Stimulated activated CD4-positive, alpha-beta T cell treated with anti-CD3 and anti-CD28 coated beads, Interleukin-4, amount 100 ng/mL, for 4 hours (primary cell): ENCODE data around the gene CYP11A1.

Source experiments
- DNase-seq, 2 experiments: peaks; one replicate each; pipeline ENCODE4 v3.0.0-alpha.2; 2020

The CYP11A1 gene

DNA sequence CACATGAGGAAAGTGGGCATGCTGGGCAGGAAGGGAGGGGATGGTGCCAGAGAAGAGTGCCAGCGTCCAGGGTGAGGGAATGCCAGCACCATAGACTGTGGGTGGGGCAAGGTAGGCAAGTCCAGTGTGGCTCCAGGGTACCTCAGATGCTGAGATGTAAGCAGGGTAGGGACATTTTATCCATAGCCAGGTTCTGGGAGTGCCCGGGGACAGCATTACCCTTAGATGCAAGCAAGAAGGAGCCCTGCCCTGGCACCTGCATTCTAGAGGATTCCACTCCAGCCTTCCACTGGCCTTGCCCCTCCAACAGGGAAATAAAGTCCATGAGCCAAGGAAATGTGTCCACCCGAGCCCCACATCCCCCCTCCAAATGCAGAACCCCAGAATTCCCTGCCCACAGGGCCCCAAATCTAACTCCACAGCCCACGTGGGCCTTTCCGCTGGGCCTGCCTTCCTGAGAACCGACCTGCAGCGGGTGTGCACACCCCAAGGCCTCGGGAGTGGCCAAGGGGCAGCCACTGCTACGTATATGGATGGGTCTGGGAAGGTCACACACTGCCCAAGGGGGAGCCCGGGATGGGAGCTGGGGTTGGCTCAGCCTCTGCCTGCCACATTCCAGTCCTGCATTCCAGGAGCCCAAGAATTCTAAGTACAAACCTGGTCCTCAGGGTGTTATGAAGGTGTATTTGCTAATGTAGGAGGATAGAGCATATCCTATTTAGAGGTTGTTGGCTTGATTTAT lies 20.3 kb upstream of the CYP11A1 start:
- no peak for DNase-seq

DNA sequence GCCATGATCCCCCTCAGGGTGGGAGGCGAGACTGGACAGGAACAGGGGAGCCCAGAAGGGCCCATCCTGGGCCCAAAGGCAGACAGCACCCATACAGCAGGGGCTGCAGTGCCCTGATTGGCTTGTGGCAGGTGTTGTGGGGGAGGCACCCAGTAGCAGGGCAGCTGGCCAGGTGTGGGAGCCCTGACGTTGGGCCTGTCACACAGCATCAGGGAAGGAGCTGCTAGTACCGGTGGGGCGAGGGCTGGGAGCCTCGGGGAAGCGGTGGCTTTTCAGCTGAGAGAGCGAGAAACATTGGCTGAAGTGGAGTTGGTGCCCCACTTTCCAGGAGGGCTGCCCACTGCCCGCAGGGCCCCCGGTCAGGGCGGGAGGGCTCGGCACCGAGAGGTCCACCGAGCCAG lies 19.7 kb upstream of the CYP11A1 start:
- DNase-seq = no peak

DNA sequence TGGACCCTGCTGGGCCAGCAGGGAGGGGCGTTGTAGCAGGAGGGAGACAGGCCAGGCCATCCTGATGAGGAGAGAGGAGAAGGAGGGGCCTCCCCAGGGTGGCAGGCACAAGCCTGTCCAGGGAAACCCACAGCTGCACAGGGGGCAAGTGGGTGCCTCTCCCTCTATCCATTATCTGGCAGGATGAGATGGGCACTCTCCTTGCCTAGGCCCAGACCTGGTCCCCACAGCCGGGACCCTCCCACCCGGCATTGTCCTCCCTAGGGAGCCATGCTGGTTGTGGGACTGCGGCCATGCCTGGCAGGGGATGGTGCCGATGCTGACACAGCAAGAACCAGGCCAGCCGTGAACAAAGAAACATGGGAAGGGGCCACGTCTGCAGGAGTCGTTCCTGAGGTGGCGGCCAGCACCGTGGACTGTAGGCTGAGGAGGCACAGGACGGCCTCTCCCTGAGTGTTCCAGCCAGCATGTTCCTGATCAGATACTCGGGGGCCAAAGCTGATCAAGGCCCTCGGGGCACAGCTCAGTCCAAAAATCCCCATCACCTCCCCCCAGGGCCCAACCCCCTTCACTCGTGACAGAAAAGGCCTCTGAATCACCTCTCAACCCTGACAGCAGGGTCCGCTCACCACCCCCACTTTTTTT lies 19.2 kb upstream of the CYP11A1 start:
- DNase-seq = no peak

DNA sequence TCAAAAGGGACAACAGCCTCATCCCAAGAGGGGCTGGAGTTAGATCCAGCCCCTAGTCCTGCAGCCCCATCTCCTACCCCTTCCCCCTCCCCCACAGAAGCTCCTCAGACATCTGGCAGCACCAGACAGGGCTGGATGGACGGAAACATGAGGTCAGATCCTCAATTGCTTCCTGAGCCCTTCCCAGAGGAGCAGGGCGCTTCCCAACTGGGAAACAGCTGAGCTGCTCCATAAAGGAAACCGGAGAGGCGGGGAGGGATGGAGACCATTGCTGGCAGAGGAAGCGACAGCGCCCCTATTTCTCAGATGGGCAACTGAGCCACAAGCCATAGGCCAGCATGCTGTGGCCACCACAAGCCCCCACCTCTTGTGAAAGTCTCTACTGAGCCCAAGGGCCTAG lies 18.3 kb upstream of the CYP11A1 start:
- no peak for DNase-seq

DNA sequence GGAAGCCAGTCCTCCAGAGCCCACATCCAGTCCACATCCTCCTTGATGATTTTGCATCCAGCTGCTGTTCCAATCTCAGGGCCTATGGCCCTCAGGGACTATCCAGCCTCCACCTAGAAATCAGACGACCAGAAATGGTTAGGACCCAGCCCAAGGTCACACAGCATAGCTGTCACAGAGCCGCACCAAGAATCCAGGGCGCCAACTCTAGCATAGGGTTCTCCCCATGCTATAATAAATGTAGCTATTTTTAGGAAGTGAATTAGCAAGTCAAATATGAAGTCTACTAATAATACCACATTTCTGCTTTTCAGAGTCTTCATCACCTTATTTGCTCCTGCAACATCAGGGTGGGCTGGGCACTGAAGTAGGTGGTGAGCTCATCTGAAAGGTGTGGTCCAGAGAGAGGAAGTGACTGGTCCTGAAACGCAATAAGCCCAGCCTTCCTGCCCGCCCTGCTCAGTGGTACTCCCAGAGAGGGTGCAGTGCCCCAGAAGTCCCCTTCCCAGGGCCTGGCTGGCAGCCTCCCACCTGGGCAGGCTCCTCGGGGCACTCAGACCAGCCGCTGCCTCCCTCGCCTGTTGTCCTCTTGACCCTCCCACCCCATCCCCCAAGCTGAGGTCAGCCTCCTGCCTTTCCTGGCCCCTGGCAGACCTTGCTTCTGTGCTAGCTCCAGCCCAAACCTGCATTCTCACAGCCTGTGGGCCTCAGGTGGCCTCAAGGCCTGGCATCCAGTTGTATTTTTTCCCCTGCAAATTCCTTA lies 17.6 kb upstream of the CYP11A1 start:
- DNase-seq = peak; percentile 55 to 62

DNA sequence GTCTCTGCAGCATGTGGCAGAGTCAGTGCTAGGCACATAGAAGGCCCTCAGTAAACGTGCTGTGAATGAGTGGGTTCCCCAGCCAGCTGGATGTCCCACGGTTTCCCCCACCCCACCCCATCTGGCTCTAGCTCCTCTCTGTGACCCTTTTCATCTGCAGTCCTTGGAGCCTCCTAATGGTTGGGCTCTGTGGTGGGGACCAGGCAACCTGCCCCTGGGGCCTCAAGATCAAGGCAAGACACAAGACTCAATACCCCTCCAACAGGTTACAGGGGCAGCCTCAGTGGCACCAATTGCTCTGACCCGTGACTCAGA lies 17.1 kb upstream of the CYP11A1 start:
- no peak for DNase-seq

DNA sequence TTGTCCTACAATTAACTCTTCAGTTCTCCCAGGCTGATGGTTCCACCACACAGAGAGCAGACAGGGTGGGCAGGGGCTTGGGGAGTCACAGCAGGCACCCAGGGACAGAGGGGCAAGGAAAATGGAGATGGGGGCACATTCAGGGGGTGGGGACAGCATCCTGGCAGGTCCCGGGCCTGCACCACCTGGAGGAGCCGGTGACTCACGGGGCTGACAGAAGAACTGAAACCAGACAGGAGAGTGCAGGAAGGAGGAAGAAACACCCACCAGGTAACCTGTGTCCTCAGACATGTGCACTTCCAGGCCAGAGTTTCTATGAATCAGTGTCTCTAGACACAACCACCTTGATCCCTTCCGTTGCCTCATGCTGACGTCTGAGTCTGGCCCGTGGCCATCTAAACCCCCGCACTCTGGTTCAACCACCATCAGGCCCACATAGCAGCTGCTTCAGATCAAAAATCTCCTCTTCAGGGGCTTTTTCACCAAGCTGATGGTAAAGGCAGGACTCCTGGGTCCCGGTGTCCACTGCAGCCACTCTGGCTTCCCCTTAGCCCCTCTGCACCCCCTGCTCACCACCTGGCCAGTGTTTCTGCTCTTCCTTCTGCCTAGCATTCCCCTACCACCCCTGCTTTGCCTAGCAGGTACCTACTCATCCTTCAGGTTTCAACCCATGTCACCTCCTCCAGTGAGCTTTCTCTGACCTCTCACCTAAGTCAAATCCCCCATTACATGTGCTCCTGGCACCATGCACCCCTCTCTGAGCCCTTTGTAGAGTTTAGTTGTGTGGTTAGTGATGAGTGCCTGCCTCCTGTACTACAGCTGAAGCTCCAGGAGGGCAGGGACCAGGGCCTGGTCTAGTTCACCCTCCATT lies 16.5 kb upstream of the CYP11A1 start:
- DNase-seq = peak; percentile 65 to 88

DNA sequence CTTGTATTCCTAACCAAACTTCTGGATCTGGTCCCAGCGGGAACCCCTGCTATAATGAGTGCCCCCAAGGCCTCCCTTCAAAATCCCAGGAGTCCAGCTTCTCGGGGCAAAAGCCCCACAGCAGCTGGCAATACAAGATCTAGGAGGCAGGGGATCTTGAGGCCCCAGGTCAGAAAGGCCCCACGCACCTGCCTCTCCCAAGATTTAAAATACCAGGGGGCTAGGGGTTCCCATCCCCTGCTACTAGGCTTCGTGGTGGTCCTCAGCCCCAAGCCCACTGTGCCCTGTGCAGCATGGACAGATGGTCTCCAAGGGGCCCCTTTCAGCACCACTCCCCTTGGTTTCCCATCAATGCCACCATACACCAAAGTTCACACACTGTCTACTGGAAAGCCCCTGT lies 15.8 kb upstream of the CYP11A1 start:
- no peak for DNase-seq

DNA sequence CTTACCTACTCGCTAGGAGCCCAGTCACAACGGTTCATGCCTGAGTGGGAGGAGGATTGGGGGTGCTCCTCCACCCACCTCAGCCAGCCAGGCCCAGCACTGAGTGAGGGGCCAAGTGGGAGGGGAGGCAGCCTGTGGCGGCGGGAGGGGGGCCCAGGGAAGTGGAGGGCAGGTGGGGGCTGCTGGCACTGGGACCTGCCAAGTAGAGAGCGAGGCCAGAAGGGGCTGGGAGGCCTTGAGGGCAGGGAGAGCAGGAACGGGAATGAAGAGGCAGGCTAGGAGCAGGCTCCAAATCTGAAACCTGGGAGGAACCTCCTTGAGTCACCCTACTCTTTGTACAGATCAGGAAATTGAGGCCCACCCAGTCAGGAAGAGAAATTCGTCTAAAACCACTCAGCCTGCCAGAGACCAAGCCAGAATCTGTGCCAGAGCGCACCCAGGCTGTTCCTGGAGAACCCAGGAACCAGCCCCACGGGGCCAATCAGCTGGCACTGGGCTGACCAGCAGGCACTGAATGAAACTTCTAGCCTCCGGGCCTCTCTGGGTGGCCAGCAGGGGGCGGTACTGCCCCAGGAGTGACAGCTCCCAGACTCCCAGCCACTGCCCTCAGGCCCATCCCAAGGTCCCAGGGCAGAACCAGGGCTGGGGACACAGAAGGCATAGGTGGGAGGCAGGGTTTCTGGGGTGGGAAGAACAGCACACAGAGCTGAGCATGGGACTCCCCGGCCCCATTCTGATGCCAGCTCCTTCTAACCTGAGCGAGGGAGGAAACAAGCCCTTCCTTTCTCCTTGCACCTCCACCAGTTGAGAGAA lies 14.8 kb upstream of the CYP11A1 start:
- DNase-seq = peak; percentile 61 to 77

DNA sequence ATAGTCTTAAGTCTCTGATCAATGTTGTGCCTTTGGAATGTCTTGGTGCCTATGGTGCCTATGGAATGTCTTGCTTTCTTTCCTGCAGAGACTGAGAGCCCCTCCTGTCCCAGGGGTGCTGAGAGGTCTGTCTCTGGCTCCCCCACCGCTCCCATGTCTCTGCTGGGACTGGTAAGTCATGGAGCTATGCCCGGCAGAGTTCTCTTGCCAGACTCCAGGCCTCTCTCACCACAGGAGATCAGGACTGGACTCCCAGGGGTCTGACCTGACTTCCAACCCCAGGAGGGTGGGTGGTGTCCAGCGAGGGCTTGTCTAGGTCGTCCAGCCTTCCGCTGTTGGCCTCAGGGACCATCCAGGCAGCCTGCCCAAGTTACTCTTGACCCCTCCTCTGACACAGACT lies 14.0 kb upstream of the CYP11A1 start:
- DNase-seq = no peak

DNA sequence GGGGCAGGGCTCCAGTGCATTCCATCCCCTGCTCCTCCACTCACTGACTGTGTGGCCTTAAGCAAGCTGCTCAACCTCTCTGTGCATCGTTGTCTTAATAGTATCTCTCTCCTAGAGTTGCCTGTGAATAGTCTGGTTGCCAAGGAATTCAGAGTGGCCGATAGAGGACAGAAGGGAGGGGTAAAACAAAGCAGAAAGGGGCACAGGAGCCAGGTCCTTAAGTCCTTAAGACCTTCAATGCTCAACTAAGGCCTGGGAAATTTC lies 13.7 kb upstream of the CYP11A1 start:
- no peak for DNase-seq

DNA sequence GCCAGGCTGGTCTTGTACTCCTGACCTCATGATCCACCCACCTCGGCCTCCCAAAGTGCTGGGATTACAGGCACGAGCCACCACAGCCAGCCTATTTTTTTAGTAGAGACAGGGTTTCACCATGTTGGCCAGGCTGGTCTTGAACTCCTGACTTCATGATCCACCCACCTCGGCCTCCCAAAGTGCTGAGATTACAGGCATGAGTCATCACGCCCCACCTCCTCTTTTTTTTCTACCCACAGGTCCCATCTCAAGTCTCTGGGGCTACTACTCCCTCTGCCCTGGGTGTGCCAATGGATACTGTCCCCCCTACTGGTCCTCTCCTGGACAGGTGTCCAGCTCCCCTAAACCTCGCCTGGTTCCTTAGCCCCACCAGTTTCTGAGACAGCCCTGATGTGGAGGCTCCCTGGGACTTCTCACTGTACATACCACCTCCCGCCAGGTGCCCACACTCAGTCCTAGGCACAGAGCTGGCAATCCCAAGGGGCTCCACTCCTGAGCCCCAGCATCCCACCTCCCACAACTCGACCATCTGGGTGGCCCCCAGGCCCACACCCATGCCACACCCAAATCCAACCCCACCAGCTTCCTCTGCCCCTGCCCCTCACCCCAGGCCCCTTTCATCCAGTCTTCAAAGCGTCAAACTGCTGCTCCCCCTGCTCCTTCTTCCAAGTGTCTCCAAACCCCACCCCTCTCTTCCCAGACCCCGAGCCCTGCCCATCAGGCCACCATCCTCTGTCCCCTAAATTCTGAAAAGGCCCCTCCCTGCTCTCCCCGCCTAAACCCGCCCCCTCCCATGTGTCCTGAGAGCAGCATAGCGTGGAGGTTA lies 13.1 kb upstream of the CYP11A1 start:
- no peak for DNase-seq

DNA sequence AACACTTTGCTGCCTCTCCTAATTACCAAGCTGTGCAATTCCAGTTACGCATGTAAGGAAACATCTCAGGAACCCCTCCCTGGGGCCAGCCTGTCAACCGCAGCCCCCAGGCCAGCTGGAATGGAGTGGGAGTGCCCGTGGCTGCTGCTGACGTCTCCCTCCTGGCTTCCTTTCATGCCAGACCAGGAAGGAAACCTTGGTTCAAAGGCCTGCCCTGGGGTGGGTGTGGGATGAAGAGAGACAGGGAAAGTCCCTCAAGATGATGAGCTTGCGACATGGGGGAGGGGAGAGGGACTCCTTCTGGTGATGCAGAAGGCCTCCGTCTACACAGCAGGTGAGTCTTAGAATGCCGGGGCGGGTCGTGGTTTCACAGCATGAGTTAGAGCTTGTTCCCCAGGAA lies 11.4 kb upstream of the CYP11A1 start:
- DNase-seq = peak; percentile 68 to 85

DNA sequence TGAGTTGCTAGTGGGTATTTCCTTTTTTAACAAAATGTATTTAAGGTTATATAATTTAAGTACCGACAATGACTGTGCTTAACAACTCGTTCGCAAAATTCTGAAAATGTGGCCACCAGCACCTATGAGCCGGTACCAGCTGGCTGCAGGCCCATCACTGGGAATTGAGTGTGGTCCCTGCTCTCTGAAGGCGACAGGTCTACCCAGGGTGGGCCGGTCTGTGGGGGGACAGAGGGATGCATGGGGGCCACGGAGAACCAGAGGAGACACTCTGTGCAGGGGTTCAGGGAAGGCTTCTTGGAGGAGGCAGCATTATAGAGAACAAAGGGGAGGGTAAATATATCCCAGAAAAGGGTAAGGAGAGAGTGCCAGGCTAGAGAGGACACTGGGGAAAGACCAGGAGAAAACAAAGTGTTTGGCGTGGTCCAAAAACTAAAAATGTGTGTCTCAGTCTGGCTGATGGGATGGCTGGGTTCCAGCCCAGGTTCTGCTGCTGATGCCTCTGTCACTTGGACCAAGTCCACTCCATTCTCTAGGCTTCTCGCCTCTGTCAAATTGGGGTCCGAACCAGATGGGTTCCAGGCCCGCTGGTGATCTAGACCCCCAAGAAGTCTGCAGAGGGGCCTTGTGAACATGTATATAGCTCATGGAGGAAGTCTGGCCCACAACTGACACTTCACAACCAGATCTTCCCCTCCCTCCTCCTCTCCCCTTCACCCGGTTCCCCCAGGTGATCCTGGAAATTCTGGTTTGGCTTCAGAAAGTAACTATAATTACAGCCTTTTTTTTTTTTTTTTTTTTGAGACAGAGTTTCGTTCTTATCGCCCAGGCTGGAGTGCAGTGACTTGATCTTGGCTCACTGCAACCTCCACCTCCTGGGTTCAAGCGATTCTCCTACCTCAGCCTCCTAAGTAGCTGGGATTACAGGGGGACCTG lies 10.7 kb upstream of the CYP11A1 start:
- no peak for DNase-seq

DNA sequence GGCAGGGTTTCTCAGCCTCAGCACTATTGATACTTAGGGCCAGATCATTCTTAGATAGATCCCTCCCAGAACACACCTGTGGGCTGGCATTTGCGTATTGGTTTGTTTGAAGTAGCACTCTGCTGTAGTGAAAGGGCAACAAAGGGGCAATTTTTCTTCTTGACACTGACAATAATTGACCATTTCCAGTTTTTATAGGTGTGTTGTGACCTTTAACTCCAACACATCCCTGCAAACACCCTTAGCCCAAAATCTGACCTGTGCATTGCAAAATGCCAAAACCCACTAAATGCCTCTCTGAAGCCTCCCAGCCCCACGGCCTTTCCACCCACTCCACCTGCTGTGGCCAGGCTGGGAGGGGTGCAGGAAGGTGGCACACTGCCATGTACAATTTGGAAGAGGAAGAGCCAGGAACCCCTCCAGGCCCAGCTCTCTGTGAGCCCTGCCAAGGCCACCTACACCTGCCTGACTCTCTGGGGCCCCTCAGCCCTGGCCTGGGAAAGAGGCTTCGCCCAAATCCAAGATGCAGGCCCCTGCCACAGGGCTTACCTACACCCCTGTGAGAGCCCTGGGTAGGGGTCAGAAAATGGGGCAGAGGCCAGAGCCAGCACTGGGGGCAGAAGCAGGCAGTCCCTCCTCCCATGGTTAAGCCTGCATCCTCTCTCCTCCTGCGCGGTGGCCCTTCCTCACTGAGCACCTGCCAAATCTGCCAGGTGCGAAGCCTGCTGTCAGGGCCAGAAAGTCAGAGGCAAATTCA lies 9.6 kb upstream of the CYP11A1 start:
- no peak for DNase-seq

DNA sequence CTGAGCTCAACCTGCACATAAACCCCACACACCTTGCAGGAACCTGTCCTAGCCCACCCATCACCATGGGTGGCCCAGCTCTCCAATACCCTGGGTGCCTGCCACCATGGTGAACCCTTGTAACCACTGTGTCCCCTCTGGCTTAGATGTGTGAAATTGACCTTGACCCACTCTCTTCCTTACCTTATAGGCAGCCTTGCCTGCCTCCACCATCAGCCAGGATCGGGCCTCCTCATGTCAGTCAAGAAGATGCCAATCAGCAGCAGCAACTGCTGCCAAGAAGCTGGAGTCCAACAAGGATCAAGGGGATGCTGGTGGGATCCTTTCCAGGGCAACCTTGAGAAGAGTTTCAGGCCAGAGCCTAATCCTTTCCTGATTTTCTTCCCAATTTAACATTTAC lies 8.8 kb upstream of the CYP11A1 start:
- DNase-seq = no peak

DNA sequence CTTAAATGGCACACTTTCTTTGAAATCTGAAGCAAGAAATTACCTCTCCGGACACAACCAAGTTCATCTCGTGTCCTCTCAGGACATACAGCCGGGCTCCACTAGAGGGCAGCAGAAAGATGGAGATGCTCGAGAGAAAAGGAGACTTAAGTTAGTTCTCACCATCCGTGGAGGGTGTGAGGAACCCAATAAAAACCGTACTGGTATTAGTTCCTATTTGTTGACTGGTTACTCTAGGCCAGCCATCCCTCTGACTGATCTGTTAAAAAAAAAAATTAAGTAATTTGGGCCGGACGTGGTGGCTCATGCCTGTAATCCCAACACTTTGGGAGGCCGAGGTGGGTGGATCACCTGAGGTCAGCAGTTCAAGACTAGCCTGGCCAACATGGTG lies 7.9 kb upstream of the CYP11A1 start:
- DNase-seq = peak; percentile 78 to 82

DNA sequence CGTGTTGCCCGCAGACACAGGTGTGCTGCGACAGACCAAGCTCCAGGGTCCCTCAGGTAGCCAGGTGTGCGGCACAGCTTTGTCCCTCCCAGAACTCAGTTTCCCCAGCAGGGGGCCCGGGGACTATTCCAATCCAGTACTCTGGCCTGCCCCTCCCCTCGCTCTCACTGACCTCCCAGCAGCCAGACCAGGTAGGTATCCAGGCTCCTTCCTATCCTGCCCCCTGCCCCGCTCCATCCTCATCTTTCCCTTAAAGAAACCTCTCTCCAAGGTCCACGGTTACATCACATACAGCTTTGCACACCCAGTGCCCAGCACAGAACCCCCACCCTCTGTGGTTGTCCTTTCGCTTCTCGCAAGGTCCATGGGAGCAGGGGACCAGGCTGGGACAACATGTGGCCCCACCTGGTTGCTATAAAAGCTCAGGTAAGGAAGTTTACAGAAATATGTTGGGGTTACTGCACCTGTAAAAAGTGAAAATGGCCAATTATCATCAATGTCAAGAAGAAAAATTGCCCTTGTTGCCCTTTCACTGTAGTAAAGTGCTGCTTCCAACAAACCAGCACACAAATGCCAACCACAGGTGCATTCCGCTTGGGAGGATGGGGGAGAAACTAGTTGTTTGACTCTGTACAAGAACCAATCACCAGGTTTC lies 7.3 kb upstream of the CYP11A1 start:
- DNase-seq = no peak
